Smooth muscle cell (in vitro differentiated cells): ENCODE data around the gene PCGF5. TPM values are rescaled to one million over a fixed set of nuclear protein-coding genes. Genes with fewer than 3 reads are reported as not detected.

Experiments used
- DNase-seq: peaks from one replicate; lab custom pipeline; 2025; ENCODE audit not compliant: unreplicated experiment; lab: John Stamatoyannopoulos, UW
- H2AFZ ChIP-seq: fragments of 200-600 bp; sonication (generic); 2 replicates; pipeline ENCODE4 v1.6.0; 2016; ENCODE audit warnings: antibody characterized with exemption, low read depth, mild to moderate bottlenecking
- H3F3A ChIP-seq: fragments of 200-600 bp; sonication (generic); 2 replicates; pipeline ENCODE4 v1.6.0; 2017; ENCODE audit warnings: antibody characterized with exemption, low read depth
- H3K27ac ChIP-seq: fragments of 200-600 bp; sonication (generic); 2 replicates; pipeline ENCODE4 v1.5.1; 2016; ENCODE audit warnings: low read depth, mild to moderate bottlenecking
- H3K27me3 ChIP-seq: fragments of 200-600 bp; sonication (generic); 2 replicates; pipeline ENCODE4 v1.6.1; 2016; ENCODE audit warnings: low read depth, mild to moderate bottlenecking
- H3K36me3 ChIP-seq: fragments of 200-600 bp; sonication (generic); 2 replicates; pipeline ENCODE4 v1.5.1; 2016; ENCODE audit warnings: low read depth
- H3K4me1 ChIP-seq: fragments of 200-600 bp; sonication (generic); 2 replicates; pipeline ENCODE4 v1.5.1; 2016; ENCODE audit warnings: low read depth
- H3K4me2 ChIP-seq: fragments of 200-600 bp; sonication (generic); 2 replicates; pipeline ENCODE4 v1.6.0; 2016; ENCODE audit warnings: mild to moderate bottlenecking
- H3K4me3 ChIP-seq: fragments of 200-600 bp; sonication (generic); 2 replicates; pipeline ENCODE4 v1.5.1; 2016; ENCODE audit warnings: mild to moderate bottlenecking
- H3K79me2 ChIP-seq: fragments of 200-600 bp; sonication (generic); 2 replicates; pipeline ENCODE4 v1.6.0; 2016; ENCODE audit warnings: low read depth, mild to moderate bottlenecking
- H3K9ac ChIP-seq: fragments of 200-600 bp; sonication (generic); 2 replicates; pipeline ENCODE4 v1.6.0; 2016; ENCODE audit warnings: low read depth
- H3K9me3 ChIP-seq: fragments of 200-600 bp; sonication (generic); replicated peaks from 2 replicates; pipeline ENCODE4 v1.5.1; 2016; ENCODE audit warnings: low read depth
- H4K20me1 ChIP-seq: fragments of 200-600 bp; sonication (generic); 2 replicates; pipeline ENCODE4 v1.6.0; 2016; ENCODE audit warnings: low read depth
- WGBS: methylation state at CpG from one replicate; pipeline ENCODE4 v1.1.7; 2016; ENCODE audit warnings: low lambda C conversion rate; 5-methylcytosine and 5-hydroxymethylcytosine counted together
- polyA plus RNA-seq: library from polyadenylated mRNA; unstranded; fragments of >200 nt; fragmentation: Nextera tagmentation; extraction: Ambion mirVana; gene quantifications from 2 replicates; pipeline ENCODE4 v1.2.1, GENCODE V29; 2016
- total RNA-seq: library from RNA; depleted of rRNA; stranded (reverse); fragments of >200 nt; gene quantifications from 2 replicates; pipeline ENCODE4 v1.2.3, GENCODE V29; 2014
- TF ChIP-seq, protein P1 (sequence below): fragments of 200-600 bp; sonication (generic); IDR thresholded peaks from 2 replicates; pipeline ENCODE4 v1.5.1; 2017; ENCODE audit warnings: borderline replicate concordance, mild to moderate bottlenecking, antibody characterized with exemption; ENCODE audit not compliant: insufficient read depth, poor library complexity, severe bottlenecking

Gene PCGF5
- total RNA-seq (13.9 and 24.5 TPM in 2 replicates), polyA plus RNA-seq (10.4 and 13.3 TPM in 2 replicates)

GRCh38 chr10:91220194-91220953, at the start of gene PCGF5:
Gene PCGF5 (plus strand): TSS chr10:91220663. CDS start chr10:91222872, 2,209 bp downstream.
- Histone ChIP-seq H3K9ac (peak within 1 kb of the TSS; percentile 57), H3K4me2 (peak within 1 kb of the TSS; percentile 98), H3K36me3 (no peaks in the 10 kb centered on the region), H4K20me1 (peaks cover 13% of the 10 kb centered on the region), H3K4me1 (peaks cover 4% of the 10 kb centered on the region), H3K4me3 (peak within 1 kb of the TSS; percentile 95), H3K79me2 (no peaks in the 10 kb centered on the region), H3F3A (peaks cover 4% of the 10 kb centered on the region), H3K27ac (no peak within 1 kb of the TSS), H2AFZ (peak within 1 kb of the TSS; percentile 78), H3K9me3 (no peaks in the 10 kb centered on the region), H3K27me3 (peaks cover 29% of the 10 kb centered on the region)
- DNase-seq = peak; percentile 49
- WGBS = 7% methylated on average over 24 of the region's 66 CpGs
- TF ChIP-seq, protein P1, sequence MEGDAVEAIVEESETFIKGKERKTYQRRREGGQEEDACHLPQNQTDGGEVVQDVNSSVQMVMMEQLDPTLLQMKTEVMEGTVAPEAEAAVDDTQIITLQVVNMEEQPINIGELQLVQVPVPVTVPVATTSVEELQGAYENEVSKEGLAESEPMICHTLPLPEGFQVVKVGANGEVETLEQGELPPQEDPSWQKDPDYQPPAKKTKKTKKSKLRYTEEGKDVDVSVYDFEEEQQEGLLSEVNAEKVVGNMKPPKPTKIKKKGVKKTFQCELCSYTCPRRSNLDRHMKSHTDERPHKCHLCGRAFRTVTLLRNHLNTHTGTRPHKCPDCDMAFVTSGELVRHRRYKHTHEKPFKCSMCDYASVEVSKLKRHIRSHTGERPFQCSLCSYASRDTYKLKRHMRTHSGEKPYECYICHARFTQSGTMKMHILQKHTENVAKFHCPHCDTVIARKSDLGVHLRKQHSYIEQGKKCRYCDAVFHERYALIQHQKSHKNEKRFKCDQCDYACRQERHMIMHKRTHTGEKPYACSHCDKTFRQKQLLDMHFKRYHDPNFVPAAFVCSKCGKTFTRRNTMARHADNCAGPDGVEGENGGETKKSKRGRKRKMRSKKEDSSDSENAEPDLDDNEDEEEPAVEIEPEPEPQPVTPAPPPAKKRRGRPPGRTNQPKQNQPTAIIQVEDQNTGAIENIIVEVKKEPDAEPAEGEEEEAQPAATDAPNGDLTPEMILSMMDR = peak; percentile 13

DNA sequence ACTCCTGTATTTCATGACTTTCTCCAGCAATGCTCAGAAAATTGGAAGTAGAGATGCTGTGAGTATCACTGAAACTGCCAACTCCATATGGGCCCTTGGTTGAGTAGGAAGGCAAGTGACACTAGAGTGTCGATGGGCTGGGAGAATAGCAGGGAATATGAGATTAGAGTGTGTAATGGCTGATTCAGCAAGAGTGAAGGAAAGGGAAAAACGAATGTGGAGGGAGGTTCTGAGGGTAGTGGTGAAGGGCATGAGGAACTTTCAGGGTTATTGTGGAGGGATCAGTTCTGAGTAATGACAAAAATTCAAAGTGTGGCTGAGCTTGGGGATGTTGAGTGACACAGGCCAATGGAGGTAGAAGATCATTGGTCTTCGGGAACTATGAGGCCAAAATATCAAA, 49.0 kb upstream of the PCGF5 start:
- H3K4me1 ChIP-seq = no peaks in the 10 kb centered on the region
- H3K36me3 ChIP-seq = no peaks in the 10 kb centered on the region
- WGBS = 97% methylated on average over 3 of the region's 3 CpGs
- DNase-seq = no peak
- H3F3A ChIP-seq = no peaks in the 10 kb centered on the region
- no peak overlapping the region for H3K27ac ChIP-seq
- no peak overlapping the region for H3K9ac ChIP-seq
- no peaks in the 10 kb centered on the region for H3K79me2 ChIP-seq
- no peak overlapping the region for H3K4me2 ChIP-seq
- TF ChIP-seq, protein P1 = no peak
- no peak overlapping the region for H3K4me3 ChIP-seq
- no peaks in the 10 kb centered on the region for H3K9me3 ChIP-seq
- peaks cover 4% of the 10 kb centered on the region for H4K20me1 ChIP-seq
- H2AFZ ChIP-seq = no peak overlapping the region
- peaks cover under 1% of the 10 kb centered on the region for H3K27me3 ChIP-seq

- no peaks in the 10 kb centered on the region for H3K4me1 ChIP-seq
- no peaks in the 10 kb centered on the region for H3K36me3 ChIP-seq
- no peak overlapping the region for H3K27ac ChIP-seq
- H3K79me2 ChIP-seq = no peaks in the 10 kb centered on the region
- no peak overlapping the region for H2AFZ ChIP-seq
- no peak overlapping the region for H3K4me3 ChIP-seq
- 94% methylated on average over 2 of the region's 2 CpGs for WGBS
- H4K20me1 ChIP-seq = peaks cover 4% of the 10 kb centered on the region
- no peak for DNase-seq
- no peaks in the 10 kb centered on the region for H3F3A ChIP-seq
- TF ChIP-seq, protein P1 = no peak
- no peak overlapping the region for H3K9ac ChIP-seq
- H3K9me3 ChIP-seq = no peaks in the 10 kb centered on the region
- no peak overlapping the region for H3K4me2 ChIP-seq
- H3K27me3 ChIP-seq = no peaks in the 10 kb centered on the region
These were observed 48.1 kb upstream of the PCGF5 start for GRCh38 chr10:91172348-91172747.
